Fibroblast of mammary gland (primary cell): Measurements from ENCODE around the gene SOX9.
A peak's percentile ranks its signal among the peaks of the same experiment; 100 is the strongest.

Source experiments
- DNase-seq: peaks from one replicate; pipeline ENCODE4 v3.0.0-alpha.2; 2010; ENCODE audit warnings: low read depth
- H3K4me3 ChIP-seq: 2 replicates; pipeline ENCODE4 v1.5.1; 2011; ENCODE audit warnings: low read depth, mild to moderate bottlenecking, low read length, moderate library complexity; ENCODE audit not compliant: control insufficient read depth
- TF ChIP-seq, protein P1 (sequence below): conservative IDR thresholded peaks from 2 replicates; pipeline ENCODE4 v1.5.1; 2011; ENCODE audit warnings: low read depth, low read length, inconsistent platforms; ENCODE audit not compliant: control insufficient read depth, insufficient read depth

The SOX9 gene

DNA sequence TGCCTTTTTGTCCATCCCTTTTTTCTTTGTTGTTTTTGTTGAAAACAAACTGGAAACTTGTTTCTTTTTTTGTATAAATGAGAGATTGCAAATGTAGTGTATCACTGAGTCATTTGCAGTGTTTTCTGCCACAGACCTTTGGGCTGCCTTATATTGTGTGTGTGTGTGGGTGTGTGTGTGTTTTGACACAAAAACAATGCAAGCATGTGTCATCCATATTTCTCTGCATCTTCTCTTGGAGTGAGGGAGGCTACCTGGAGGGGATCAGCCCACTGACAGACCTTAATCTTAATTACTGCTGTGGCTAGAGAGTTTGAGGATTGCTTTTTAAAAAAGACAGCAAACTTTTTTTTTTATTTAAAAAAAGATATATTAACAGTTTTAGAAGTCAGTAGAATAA lies 4.9 kb downstream of the SOX9 start:
- peak; percentile 45 for DNase-seq
- TF ChIP-seq, protein P1, sequence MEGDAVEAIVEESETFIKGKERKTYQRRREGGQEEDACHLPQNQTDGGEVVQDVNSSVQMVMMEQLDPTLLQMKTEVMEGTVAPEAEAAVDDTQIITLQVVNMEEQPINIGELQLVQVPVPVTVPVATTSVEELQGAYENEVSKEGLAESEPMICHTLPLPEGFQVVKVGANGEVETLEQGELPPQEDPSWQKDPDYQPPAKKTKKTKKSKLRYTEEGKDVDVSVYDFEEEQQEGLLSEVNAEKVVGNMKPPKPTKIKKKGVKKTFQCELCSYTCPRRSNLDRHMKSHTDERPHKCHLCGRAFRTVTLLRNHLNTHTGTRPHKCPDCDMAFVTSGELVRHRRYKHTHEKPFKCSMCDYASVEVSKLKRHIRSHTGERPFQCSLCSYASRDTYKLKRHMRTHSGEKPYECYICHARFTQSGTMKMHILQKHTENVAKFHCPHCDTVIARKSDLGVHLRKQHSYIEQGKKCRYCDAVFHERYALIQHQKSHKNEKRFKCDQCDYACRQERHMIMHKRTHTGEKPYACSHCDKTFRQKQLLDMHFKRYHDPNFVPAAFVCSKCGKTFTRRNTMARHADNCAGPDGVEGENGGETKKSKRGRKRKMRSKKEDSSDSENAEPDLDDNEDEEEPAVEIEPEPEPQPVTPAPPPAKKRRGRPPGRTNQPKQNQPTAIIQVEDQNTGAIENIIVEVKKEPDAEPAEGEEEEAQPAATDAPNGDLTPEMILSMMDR, result no peak
- H3K4me3 ChIP-seq, result no peak overlapping the region

DNA sequence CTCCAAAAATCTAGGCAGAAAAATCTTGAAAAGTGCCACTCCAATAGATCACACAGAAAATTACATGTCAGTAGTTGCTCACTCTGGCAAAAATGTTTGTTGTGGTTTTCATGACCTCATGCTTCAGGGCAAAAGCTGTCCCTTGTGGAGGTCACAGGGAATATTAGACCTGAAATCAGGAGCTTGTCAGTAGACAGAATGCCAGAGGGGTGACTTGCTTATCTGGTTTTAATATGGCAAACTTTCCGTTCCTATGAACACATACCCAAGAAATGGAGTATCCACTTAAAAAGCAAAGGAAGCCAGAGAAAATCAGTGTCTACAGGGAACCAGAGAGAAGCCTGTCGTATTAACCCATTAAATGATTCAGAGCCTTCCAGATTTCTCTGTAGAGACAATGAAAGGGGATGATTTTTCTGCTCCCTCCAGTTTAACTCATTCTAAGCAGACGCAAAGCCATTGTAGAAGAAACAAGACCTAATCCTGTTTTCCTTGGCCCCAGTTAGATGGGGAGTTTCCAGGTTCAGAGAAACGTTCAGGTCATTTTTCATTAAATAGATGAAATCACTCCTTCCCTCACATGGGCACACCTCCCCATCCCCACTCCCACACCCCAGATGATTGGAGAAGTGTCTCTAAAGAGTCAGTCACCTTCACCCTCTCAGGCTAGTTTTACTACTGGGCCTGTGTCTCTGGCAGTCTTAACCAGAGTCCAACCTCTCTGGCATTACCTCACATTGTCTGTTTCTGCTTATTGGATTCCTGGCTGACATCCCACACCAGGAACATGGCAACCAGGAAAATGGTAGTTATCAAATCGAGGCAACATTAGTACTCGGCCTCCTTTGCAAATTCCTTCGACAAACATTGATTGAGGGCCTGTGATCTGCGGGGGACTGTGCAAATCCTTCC lies 6.0 kb downstream of the SOX9 start:
- peak; percentile 70 for DNase-seq
- TF ChIP-seq, protein P1, result no peak
- H3K4me3 ChIP-seq, result no peak overlapping the region

DNA sequence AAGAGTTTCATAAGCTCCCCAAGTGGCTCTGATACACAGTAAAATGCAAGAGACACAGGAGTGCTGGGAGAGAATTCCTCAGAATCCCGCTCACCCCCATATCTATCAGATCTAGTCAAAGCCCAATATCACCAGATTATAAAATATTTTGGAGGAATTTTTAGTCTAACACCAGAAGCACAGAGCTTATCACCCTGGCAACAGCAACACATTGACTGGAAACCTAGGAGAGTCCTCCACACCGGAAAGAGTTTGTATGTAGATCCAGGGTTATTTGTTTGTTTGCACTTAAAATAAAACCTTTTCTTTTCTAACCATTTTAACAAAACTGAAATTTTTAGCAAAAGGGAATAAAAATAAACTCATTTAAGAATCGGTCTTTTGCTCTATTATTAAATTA lies 7.2 kb downstream of the SOX9 start:
- no peak overlapping the region for H3K4me3 ChIP-seq
- no peak for DNase-seq

DNA sequence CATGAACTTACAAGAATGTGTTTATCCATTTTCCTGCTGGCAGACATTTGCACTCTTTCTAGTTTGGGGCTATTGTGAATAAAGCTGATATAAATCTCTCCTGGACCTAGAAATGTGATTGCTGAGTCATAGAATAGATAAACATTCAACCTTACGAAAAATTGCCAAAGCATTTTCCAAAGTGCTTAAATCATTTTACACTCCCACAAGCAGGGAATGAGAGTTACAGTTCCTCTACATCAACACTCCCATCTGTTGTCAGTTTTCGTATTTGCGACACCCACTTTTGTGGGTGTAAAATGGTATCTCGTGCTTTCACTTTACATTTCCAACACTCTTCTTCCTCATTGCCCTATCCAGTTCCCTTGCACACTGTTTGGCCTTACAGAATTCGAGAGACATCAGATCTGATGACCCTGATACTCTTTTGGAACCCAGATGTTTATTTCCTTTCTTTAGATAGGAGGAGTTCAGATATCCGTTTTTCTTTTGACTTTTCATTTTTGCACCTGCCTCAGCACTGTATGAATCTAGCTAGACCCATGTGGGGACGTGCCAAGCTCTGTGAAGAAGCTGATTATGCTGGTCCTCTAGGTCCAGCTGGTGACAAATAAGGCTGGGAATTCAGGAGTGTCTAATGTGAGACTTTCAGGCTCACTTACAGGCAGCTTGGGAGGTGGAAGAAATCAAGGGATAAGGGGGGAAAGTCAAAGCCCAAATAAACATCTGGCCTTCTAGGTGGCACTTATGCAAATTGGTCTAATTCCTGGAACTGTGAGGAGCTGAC lies 14.0 kb downstream of the SOX9 start:
- no peak overlapping the region for H3K4me3 ChIP-seq
- TF ChIP-seq, protein P1, result no peak
- peak; percentile 57 for DNase-seq

More for the DNA sequence above, 7.2 kb downstream of the SOX9 start:
- TF ChIP-seq, protein P1, result no peak

DNA sequence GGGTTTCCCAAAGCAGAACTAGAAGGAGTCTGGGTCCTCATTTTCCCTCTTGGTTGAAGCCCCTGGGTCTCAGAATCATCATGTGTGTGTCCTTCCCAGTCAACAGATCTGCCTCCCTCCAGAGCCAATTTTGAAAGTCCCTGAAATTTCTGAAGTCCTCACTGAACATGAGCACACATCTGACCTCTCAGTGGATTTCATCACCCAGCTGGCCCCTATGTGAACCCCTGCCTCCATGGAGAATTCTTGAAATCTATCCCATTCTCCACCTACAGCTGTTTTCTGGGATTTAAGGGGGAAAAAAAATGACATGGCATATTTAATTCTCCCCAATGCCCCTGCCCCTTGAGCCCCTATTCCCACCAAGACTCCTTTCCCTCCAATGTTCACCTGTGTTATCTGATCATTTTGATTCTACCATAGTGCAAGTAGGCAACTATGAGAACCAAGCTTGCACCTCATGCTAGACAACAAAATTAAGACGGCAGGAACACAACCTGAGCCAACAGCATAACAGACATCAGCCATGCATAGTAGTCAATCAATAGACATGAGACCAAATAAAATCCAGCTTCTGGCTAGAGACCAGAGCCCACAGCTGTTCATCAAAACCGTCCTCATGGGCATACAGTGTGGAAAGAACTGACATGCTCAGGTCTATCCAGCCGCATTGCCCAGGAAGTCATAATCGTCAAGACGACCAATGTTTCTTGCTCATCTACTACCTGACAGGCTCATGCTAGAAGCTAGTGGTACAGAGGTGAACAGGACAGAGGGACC lies 14.9 kb downstream of the SOX9 start:
- DNase-seq, result peak; percentile 33
- no peak overlapping the region for H3K4me3 ChIP-seq
- TF ChIP-seq, protein P1, result no peak

DNA sequence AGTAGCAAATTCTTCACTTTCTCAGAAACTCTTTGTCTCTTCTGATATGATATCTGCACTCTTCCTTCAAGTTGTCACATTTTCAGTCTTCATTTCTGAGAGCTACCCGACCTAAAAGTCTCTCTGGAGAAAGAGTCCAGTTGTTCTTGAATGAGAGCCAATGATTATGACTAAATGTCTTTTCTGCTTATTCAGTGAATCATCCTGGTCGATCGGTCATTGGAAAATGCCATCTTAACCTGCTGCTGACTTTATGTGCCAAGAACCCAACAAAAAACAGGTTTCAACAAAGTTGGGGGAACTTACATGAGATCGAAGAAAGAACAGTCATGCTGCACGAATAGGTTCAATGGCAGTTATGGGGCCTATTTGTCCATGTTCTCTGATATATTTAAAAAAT lies 15.9 kb downstream of the SOX9 start:
- no peak overlapping the region for H3K4me3 ChIP-seq
- DNase-seq, result peak; percentile 87
- TF ChIP-seq, protein P1, result no peak
